Nephron progenitor cell (in vitro differentiated cells): ENCODE data around the gene RUNX2.

ENCODE experiments used
- DNase-seq: peaks from one replicate; pipeline ENCODE4 v3.0.0; 2021
- H3K27ac Mint-ChIP-seq: 2 replicates; pipeline ENCODE4 v1.8.0; 2021; ENCODE audit warnings: mild to moderate bottlenecking, moderate library complexity, mixed read lengths
- H3K27me3 Mint-ChIP-seq: 2 replicates; pipeline ENCODE4 v1.8.0; 2021; ENCODE audit warnings: mild to moderate bottlenecking, low read depth, mixed read lengths; ENCODE audit not compliant: poor library complexity
- H3K36me3 Mint-ChIP-seq: 2 replicates; pipeline ENCODE4 v1.8.0; 2021; ENCODE audit warnings: low read depth, mixed read lengths
- H3K4me1 Mint-ChIP-seq: 2 replicates; pipeline ENCODE4 v1.8.0; 2021; ENCODE audit warnings: mixed read lengths
- H3K4me3 Mint-ChIP-seq: 2 replicates; pipeline ENCODE4 v1.8.0; 2021; ENCODE audit warnings: mild to moderate bottlenecking, moderate library complexity, mixed read lengths
- H3K9me3 Mint-ChIP-seq: 2 replicates; pipeline ENCODE4 v1.8.0; 2021; ENCODE audit warnings: mild to moderate bottlenecking, moderate library complexity, mixed read lengths
- TF ChIP-seq, protein P1 (sequence below): fragments of 200-600 bp; sonication (generic); IDR thresholded peaks from 2 replicates; pipeline ENCODE4 v1.5.0; 2021; ENCODE audit warnings: antibody characterized with exemption

The RUNX2 gene

DNA sequence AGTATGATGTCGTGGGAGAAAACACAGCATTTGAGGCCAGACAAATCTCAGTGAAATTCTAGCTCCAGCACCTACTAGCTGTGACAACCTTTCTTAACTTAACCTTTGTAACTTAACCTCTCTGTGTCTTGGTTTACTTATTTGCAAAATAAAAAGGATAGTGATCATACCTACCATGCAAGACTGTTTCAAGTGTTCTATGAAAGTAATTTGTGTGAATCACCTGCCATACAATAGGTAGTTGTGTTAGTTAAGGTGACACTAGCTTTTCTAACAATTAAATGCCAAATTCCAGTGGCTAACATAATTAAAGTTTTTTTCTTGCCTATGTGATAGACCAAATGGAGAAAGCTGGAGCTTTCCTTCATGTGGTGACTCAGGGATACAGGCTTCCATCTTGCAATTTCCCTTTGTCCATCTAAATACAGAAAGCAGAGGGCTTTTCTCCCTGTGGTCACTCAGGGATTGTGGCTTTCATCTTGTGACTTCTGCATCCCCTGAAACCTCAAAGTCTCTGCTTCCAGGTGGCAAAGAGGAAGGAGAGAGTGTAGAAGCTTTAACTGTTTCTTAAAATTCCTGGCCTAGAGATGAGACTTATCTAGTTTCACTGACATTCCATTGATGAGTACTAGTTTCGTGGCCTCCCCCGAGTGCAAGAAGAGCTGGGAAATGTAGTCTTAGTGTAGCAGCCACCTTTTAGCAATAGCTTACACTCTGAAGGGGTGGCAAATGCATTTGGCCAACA, 376.1 kb downstream of the RUNX2 start:
- no peak overlapping the region for H3K4me3 Mint-ChIP-seq
- H3K9me3 Mint-ChIP-seq, result peaks cover 4% of the 10 kb centered on the region
- H3K36me3 Mint-ChIP-seq, result no peaks in the 10 kb centered on the region
- peaks cover 3% of the 10 kb centered on the region for H3K27me3 Mint-ChIP-seq
- TF ChIP-seq, protein P1, sequence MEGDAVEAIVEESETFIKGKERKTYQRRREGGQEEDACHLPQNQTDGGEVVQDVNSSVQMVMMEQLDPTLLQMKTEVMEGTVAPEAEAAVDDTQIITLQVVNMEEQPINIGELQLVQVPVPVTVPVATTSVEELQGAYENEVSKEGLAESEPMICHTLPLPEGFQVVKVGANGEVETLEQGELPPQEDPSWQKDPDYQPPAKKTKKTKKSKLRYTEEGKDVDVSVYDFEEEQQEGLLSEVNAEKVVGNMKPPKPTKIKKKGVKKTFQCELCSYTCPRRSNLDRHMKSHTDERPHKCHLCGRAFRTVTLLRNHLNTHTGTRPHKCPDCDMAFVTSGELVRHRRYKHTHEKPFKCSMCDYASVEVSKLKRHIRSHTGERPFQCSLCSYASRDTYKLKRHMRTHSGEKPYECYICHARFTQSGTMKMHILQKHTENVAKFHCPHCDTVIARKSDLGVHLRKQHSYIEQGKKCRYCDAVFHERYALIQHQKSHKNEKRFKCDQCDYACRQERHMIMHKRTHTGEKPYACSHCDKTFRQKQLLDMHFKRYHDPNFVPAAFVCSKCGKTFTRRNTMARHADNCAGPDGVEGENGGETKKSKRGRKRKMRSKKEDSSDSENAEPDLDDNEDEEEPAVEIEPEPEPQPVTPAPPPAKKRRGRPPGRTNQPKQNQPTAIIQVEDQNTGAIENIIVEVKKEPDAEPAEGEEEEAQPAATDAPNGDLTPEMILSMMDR, result no peak
- peaks cover 12% of the 10 kb centered on the region for H3K4me1 Mint-ChIP-seq
- DNase-seq, result no peak
- H3K27ac Mint-ChIP-seq, result no peak overlapping the region

DNA sequence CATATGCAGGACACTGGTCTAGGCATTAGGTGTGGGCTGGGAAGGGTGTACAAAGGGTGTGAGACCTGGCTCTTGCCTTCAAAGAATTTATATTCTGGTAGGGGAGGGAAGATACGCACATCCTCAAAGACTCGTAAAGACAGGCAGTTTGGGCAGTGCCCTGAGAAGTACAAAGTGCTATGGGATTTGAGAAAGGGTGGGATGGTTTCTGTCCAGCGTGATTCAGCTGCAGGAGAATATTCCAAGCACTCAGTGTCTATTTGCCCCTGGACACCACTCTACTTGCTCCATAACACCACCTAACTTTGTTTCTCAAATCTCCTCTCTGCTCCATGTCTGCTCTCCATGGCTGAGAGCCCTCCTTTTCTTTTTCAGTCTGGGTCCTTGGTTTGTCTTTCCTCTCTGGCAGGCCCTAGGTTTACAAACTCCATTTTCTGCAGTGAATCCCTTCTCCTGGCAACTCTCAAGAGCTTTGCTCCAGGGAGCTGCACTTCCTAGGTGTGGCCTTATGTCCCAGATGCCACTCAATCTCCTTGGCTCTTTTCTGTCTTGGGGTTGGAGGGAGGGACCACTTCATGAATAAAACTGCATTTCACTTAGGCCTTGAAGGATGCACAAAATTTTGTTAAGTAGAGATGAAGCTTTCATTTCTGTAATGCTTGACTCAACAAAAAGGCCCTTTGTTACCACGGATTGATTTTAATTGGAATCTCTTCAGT, 377.2 kb downstream of the RUNX2 start:
- no peak for DNase-seq
- H3K9me3 Mint-ChIP-seq, result no peaks in the 10 kb centered on the region
- peaks cover 3% of the 10 kb centered on the region for H3K27me3 Mint-ChIP-seq
- H3K27ac Mint-ChIP-seq, result no peak overlapping the region
- H3K4me3 Mint-ChIP-seq, result no peak overlapping the region
- TF ChIP-seq, protein P1, result no peak
- peaks cover 12% of the 10 kb centered on the region for H3K4me1 Mint-ChIP-seq
- no peaks in the 10 kb centered on the region for H3K36me3 Mint-ChIP-seq

DNA sequence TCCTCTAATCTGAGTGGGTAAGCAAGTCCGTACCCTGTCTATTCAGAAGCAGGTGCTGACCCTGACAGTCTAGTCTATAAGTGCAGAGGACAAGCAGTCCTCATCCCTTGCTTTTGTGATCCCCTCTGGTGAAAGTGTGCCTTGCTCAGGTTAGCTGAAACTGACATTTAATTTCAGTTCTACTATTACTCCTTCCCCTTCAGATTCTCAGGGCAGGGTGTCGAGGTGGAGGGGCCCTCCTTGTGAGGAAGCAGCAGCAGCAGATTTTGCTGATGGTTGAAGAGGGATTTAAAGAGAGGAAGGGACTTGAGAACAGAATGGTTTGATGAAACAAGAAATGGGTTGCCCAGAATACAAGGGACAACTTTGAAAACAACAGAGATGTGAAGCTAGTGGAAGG, 378.2 kb downstream of the RUNX2 start:
- Mint-ChIP-seq H3K9me3 (no peaks in the 10 kb centered on the region), H3K4me3 (no peak overlapping the region), H3K27me3 (peaks cover 6% of the 10 kb centered on the region), H3K36me3 (no peaks in the 10 kb centered on the region), H3K4me1 (peaks cover 18% of the 10 kb centered on the region), H3K27ac (no peak overlapping the region)
- TF ChIP-seq, protein P1, result no peak
- no peak for DNase-seq

DNA sequence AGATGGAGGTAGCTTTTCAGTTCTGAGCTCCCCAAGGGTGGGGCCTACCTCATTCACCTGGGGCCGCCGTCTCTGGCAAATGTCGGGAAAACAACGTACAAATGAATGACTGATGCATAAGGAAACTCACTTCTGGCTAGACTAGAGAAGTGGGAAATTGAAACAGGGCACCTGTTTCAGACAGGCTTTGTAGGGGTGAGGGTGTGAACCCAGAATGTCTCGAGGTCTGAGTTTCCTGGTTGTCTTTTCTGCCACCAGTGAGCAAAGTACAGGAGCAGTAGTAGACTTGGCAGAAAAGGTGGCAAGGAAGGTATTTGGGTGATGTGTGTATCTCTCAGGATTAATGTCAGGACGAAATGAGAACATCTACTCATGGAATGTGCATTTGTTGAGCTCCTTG, 379.0 kb downstream of the RUNX2 start:
- no peak overlapping the region for H3K4me3 Mint-ChIP-seq

DNA sequence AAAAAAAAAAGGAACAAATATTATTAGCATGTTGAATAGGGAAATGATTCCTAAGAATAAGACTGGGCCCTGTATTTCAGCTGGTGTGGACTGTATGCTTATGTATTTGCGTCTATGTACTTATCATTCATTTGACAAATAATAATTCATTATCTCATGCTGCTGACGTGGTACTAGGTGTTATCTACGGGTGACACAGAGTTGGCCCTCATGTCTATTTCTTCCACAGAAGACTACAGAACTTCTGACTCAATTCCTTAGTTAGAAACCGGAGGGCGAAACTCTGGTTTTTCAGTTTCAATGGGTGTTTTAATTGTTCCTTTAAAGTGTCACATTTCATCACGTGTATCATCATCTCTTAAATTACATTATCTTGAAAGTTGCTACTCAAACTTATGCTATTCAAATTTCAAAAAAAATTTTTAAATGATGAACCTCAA, 381.7 kb downstream of the RUNX2 start:
- H3K4me3 Mint-ChIP-seq, result no peak overlapping the region
- TF ChIP-seq, protein P1, result no peak
- no peaks in the 10 kb centered on the region for H3K9me3 Mint-ChIP-seq

More for the DNA sequence above, 379.0 kb downstream of the RUNX2 start:
- no peak overlapping the region for H3K27ac Mint-ChIP-seq
- DNase-seq, result no peak
- no peaks in the 10 kb centered on the region for H3K9me3 Mint-ChIP-seq
- H3K4me1 Mint-ChIP-seq, result peaks cover 18% of the 10 kb centered on the region
- TF ChIP-seq, protein P1, result no peak
- no peaks in the 10 kb centered on the region for H3K36me3 Mint-ChIP-seq
- H3K27me3 Mint-ChIP-seq, result peaks cover 4% of the 10 kb centered on the region

More for the DNA sequence above, 381.7 kb downstream of the RUNX2 start:
- peaks cover 16% of the 10 kb centered on the region for H3K4me1 Mint-ChIP-seq
- no peak overlapping the region for H3K27ac Mint-ChIP-seq
- no peak for DNase-seq
- H3K27me3 Mint-ChIP-seq, result peaks cover 3% of the 10 kb centered on the region
- H3K36me3 Mint-ChIP-seq, result no peaks in the 10 kb centered on the region
